Peyer's patch (tissue), 4 donors: Measurements from ENCODE around the gene CD248.

Experiments used
- CTCF ChIP-seq, 6 experiments: fragments of 450-650 bp in 4 of 6; fragments of 200-600 bp in 2 of 6; sonication (generic) in 1 of 6; IDR thresholded peaks; one replicate each; pipeline ENCODE4 v1.5.1; 2017 to 2019; ENCODE audit warnings: antibody characterized with exemption in 6 of 6, mild to moderate bottlenecking in 3 of 6, moderate library complexity in 1 of 6
- POLR2A ChIP-seq, 2 donors: fragments of 450-650 bp; IDR thresholded peaks; one replicate each; pipeline ENCODE4 v1.5.1; 2017; ENCODE audit warnings: antibody characterized with exemption in 2 of 2, mild to moderate bottlenecking in 2 of 2, moderate library complexity in 2 of 2

DNA sequence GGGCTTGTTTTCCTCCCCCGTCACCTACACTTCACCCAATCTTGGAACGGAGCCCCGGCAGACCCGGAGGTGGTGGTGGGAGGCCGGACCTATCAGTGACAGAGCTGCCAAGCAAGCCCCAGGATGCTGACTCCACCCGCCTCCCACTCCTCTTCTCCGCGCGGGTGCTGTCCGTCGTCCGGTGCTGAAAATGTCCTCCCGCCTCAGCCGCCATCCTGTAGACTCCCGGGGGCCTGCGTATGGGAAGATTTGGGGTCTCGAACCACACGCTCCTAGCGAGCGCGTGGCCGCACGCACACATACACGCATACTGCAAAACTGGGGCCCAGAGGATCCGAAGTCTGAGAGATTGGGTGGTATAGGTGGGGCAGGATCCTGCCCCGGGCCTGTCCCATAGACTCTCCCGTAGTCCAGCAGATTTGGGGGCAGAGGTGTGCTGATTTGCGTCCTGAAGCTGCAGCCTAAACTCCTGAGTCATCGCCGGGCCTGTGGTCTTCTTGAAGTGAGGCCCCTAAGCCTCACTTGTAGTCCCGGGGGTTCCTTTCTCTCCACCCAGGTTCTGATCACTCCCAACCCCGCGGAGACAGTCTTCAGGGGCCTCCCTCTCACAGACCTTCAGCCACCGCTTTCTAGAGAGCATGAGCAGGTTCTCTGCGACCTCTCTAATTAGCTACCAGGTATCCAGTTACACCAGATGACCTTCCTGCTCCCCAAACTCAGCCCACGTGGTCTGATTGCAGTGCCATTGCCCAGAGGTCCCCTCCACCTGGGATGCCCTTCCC is 27.1 kb downstream of the CD248 start:
- TF ChIP-seq CTCF (IDR thresholded peaks at IDR 0.05): no peak
- no peak for TF ChIP-seq POLR2A (IDR thresholded peaks at IDR 0.05)
